ENCODE measurements around the gene WDR20.
"Not testable (repeated sequence)": the region's sequence is repeated elsewhere in the genome, so short reads cannot be mapped to it uniquely, and the experiment has no call there.

Gene WDR20

DNA sequence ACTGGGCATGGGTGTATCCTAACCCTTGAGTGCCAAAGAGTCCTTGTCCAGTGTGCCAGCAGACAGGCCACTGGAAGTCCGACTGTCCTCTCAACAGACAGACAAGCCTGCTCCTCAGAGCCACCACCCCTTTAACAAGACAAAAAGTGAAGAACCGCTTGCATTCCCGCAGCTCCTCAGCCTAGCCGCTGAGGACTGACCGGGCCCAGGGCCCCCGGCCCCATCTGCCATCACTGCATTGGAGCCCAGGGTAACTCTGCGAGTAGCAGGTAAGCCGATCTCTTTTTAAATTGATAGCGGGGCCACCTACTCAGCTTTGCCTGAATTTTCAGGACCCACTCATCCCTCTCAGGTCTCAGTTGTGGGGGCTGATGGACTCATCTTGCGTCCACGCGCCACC lies 96.3 kb downstream of the WDR20 start:
- Mint-ChIP-seq H3K27me3 (no peaks in the 10 kb centered on the region), H3K36me3 (no peaks in the 10 kb centered on the region), H3K4me3 (no peak overlapping the region), H3K9me3 (no peaks in the 10 kb centered on the region), H3K27ac (no peak overlapping the region), H3K4me1 (no peaks in the 10 kb centered on the region)
- ATAC-seq = no peak

DNA sequence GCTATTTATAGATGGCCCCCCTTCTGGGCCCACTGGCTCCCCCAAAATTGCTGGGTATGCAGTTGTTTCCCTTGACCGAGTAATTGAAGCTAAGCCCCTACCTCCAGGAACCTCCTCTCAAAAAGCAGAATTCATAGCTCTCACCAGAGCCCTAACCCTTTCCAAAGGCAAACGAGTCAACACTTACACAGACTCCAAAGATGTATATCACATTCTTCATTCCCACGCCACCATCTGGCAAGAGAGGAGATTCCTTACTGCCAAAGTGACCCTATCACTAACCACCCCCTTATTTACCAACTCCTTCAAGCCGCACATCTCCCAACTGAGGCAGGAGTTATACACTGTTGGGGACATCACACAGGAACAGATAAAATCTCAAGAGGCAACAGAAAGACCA lies 98.4 kb downstream of the WDR20 start:
- no peak for ATAC-seq
- Mint-ChIP-seq H3K36me3 (no peaks in the 10 kb centered on the region), H3K4me1 (no peaks in the 10 kb centered on the region), H3K4me3 (no peak overlapping the region), H3K27ac (no peak overlapping the region), H3K9me3 (no peaks in the 10 kb centered on the region), H3K27me3 (no peaks in the 10 kb centered on the region)

DNA sequence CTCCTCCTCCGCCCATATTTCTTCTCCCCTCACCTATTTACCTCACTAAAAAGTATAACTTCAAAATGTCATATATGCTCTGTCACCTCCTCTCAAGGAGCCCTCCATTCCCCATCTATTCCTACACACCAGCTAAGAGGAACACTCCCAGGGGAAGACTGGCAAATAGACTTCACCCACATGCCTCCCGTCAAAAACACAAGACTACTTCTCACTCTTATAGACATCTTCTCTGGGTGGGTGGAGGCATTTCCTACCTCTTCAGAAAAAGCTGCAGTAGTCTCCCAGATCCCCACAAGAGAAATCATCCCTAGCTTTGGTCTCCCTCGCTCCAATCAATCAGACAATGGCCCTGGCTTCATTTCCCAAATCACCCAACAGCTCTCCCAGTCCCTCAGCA lies 99.1 kb downstream of the WDR20 start:
- H3K4me1 Mint-ChIP-seq = no peaks in the 10 kb centered on the region
- H3K36me3 Mint-ChIP-seq = no peaks in the 10 kb centered on the region
- H3K27me3 Mint-ChIP-seq = no peaks in the 10 kb centered on the region
- no peak overlapping the region for H3K4me3 Mint-ChIP-seq
- H3K9me3 Mint-ChIP-seq = no peaks in the 10 kb centered on the region
- H3K27ac Mint-ChIP-seq = no peak overlapping the region
- no peak for ATAC-seq

DNA sequence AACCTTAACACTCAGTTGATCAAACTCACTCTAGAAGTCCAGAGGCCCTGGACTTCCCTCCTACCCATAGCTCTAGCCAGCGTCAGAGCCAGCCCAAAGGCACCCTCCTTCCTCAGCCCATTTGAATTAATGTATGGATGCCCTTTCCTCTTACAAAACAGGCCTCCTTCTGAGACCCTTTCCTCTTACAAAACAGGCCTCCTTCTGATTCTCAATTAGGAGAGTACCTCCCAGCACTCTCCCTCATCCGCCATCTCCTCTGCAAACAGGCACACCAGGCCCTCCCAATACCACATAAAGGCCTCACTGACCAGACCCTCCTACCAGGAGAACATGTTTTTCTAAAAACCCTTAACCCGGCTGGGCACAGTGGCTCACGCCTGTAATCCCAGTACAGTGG lies 99.5 kb downstream of the WDR20 start:
- H3K4me1 Mint-ChIP-seq = no peaks in the 10 kb centered on the region

DNA sequence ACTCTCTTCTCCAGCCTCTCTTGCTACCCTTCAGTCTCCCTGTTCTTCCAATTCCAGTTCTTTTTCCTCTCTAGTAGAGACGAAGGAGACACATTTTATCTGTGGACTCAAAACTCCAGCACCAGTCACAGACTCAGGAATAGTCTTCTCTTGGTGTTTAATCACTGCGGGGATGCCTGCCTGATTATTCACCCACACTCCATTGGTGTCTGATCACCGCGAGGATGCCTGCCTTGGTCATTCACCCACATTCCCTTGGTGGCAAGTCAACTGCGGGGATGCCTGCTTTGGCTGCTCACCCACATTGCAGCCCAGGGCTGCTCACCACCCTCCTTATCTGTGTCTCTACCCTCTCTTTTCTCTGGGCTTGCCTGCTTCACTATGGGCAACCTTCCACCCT lies 100.8 kb downstream of the WDR20 start:
- ATAC-seq = not testable (repeated sequence)

More for the DNA sequence above, 99.5 kb downstream of the WDR20 start:
- no peaks in the 10 kb centered on the region for H3K9me3 Mint-ChIP-seq
- H3K4me3 Mint-ChIP-seq = no peak overlapping the region
- no peaks in the 10 kb centered on the region for H3K36me3 Mint-ChIP-seq
- no peak overlapping the region for H3K27ac Mint-ChIP-seq
- ATAC-seq = no peak
- H3K27me3 Mint-ChIP-seq = no peaks in the 10 kb centered on the region

DNA sequence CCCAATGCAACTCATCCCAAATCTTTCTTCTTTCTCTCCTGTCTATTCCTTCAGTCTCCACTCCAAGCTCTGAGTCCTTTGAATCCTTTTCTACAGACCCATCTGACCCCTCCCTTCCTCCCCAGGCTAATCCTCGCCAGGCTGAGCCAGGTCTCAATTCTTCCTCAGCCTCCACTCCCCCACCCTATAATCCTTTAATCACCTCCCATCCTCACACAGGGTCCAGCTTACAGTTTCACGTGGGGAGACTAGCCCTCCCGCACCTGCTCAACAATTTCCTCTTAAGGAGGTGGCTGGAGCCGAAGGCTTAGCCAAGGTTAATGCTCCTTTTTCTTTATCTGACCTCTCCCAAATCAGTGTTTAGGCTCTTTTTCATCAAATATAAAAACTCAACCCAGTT lies 101.5 kb downstream of the WDR20 start:
- Mint-ChIP-seq H3K4me1 (no peaks in the 10 kb centered on the region), H3K27me3 (no peaks in the 10 kb centered on the region), H3K27ac (no peak overlapping the region), H3K36me3 (no peaks in the 10 kb centered on the region), H3K9me3 (no peaks in the 10 kb centered on the region), H3K4me3 (no peak overlapping the region)
- no peak for ATAC-seq

More for the DNA sequence above, 100.8 kb downstream of the WDR20 start:
- not testable (repeated sequence) for H3K4me3 Mint-ChIP-seq, H3K36me3 Mint-ChIP-seq, H3K27ac Mint-ChIP-seq, H3K4me1 Mint-ChIP-seq, H3K9me3 Mint-ChIP-seq, H3K27me3 Mint-ChIP-seq

DNA sequence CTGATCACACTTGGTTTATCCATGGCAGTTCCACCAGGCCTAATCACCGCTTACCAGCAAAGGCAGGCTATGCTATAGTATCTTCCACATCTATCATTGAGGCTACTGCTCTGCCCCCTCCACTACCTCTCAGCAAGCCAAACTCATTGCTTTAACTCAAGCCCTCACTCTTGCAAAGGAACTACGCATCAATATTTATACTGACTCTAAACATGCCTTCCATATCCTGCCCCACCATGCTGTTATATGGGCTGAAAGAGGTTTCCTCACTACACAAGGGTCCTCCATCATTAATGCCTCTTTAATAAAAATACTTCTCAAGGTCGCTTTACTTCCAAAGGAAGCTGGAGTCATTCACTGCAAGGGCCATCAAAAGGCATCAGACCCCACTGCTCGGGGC lies 104.1 kb downstream of the WDR20 start:
- not testable (repeated sequence) for H3K27me3 Mint-ChIP-seq, H3K36me3 Mint-ChIP-seq, H3K4me1 Mint-ChIP-seq, H3K4me3 Mint-ChIP-seq, H3K27ac Mint-ChIP-seq, H3K9me3 Mint-ChIP-seq, ATAC-seq

DNA sequence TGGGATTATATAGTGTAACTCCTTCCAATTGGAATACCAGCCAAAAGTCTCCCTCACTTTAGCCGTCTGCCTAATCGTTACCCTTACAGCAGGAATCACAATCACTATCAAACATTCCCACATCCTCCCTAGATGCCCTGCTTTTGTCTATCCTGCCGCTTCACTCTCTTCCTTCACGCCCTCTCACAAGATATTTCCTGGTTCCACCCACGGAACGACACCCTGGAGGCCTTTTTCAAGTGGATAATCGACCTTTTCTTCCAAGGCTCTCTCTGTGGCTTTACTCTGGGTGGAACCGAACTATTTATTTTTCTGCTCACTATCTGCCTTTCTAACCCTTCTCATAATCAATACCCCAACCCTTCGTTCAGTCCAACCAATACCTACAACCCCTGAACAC lies 106.4 kb downstream of the WDR20 start:
- no peak for ATAC-seq
- Mint-ChIP-seq H3K27ac (no peak overlapping the region), H3K4me3 (no peak overlapping the region), H3K9me3 (no peaks in the 10 kb centered on the region), H3K36me3 (no peaks in the 10 kb centered on the region), H3K27me3 (peaks cover 7% of the 10 kb centered on the region), H3K4me1 (no peaks in the 10 kb centered on the region)

DNA sequence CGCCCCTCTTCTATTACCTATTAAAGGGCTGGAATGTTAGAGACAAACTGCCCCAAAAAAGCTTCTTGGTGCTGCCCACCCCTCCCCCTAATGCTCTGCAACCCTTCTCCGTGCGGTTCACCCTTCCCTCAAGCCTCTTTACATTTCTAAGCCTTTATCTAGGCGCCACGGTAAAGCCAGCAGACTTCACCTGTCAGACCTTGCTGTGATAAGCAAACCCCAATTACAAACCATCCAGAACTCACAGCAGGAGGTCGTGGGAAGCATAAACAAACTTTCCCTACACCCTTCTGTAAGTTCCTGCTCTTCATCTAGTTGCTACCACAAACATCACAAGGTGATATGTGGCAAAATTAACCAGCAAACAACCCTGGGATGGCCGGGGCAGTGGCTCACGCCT lies 108.4 kb downstream of the WDR20 start:
- no peaks in the 10 kb centered on the region for H3K4me1 Mint-ChIP-seq
- H3K27ac Mint-ChIP-seq = no peak overlapping the region
- H3K4me3 Mint-ChIP-seq = no peak overlapping the region
- peaks cover 7% of the 10 kb centered on the region for H3K27me3 Mint-ChIP-seq
- H3K36me3 Mint-ChIP-seq = no peaks in the 10 kb centered on the region
- H3K9me3 Mint-ChIP-seq = no peaks in the 10 kb centered on the region
- no peak for ATAC-seq

DNA sequence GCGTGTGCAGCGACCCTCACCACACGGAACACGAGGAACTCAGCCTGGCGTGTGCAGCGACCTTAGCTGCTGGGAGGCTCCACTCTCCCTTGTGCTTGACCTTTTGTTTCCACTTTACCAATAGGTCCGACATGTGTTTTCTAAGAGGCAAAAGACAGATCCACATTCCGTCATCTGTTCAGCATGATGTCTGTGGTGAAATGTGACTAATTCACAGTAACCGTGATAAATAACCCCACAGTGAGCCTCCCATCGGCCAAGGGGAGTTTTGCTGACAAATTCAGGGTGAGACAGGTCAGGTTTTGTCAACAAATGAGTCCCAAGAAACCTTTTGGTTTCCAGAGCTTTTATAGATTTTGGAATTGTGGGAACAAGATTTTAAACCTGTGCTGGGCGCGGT lies 109.3 kb downstream of the WDR20 start:
- Mint-ChIP-seq H3K4me3 (no peak overlapping the region), H3K27me3 (peaks cover 7% of the 10 kb centered on the region), H3K4me1 (no peaks in the 10 kb centered on the region), H3K36me3 (no peaks in the 10 kb centered on the region), H3K9me3 (no peaks in the 10 kb centered on the region), H3K27ac (no peak overlapping the region)
- ATAC-seq = no peak

DNA sequence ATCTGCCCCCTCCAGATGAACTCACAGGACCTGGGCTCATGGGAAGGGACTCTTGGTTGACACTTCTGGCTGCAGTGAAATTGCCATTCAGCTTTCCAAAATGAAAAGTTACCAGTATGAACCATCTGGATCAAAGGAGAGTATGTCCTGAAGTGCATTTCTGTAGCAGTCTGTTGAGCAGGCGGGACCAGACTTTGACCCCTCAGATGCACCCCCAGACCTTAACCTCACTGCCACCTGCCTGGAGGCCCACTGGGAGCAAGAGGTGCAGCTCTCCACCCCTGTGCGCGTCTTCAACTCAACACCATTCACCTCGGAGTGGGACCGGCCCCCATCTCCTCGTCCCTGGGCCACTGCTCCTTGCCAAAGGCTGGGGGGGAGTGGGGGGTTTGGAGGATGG lies 110.3 kb downstream of the WDR20 start:
- Mint-ChIP-seq H3K4me3 (no peak overlapping the region), H3K27me3 (peaks cover 7% of the 10 kb centered on the region), H3K27ac (no peak overlapping the region), H3K36me3 (no peaks in the 10 kb centered on the region), H3K9me3 (no peaks in the 10 kb centered on the region), H3K4me1 (no peaks in the 10 kb centered on the region)
- no peak for ATAC-seq

DNA sequence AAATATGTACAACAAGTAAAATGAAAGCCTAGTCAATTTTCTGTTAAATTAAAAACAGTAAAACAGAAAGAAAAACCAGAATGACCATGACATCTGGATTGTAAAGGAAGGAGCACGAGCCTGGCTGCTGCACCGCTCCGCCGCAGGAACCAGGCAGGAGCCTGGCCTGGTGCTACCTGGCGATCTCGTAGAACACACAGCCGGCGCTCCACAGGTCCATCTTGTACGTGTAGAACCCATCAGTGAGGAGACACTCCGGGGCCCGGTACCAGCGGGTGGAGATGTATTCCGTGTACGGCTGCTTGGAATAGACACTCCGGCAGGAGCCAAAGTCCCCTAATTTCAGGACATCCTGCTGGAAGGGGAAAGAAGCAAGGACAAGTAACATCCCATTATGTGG lies 110.9 kb downstream of the WDR20 start:
- no peak overlapping the region for H3K4me3 Mint-ChIP-seq
- H3K9me3 Mint-ChIP-seq = no peaks in the 10 kb centered on the region
- H3K27me3 Mint-ChIP-seq = peaks cover 7% of the 10 kb centered on the region
- no peaks in the 10 kb centered on the region for H3K4me1 Mint-ChIP-seq
- H3K36me3 Mint-ChIP-seq = no peaks in the 10 kb centered on the region
- H3K27ac Mint-ChIP-seq = no peak overlapping the region
- ATAC-seq = no peak

DNA sequence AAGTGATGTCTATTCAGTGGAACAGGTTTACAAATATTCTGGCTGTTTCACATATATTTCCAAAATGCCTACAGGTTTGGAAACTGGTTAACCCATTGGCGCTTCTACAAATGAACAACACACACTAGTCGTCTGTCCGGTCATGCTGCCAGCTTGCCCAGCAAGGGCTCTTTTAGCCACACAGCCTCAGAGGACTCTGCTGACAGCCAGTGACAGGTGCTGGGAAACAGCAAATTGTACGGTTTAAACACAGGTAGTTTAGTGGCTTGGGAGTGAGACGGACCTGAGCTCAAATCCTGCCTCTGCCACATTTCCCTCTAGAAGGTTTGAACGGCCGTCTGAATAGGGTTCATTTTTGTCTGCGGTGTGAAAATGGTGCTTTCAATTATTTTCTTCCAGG lies 111.5 kb downstream of the WDR20 start:
- Mint-ChIP-seq H3K27ac (no peak overlapping the region), H3K9me3 (no peaks in the 10 kb centered on the region)
- no peak for ATAC-seq

DNA sequence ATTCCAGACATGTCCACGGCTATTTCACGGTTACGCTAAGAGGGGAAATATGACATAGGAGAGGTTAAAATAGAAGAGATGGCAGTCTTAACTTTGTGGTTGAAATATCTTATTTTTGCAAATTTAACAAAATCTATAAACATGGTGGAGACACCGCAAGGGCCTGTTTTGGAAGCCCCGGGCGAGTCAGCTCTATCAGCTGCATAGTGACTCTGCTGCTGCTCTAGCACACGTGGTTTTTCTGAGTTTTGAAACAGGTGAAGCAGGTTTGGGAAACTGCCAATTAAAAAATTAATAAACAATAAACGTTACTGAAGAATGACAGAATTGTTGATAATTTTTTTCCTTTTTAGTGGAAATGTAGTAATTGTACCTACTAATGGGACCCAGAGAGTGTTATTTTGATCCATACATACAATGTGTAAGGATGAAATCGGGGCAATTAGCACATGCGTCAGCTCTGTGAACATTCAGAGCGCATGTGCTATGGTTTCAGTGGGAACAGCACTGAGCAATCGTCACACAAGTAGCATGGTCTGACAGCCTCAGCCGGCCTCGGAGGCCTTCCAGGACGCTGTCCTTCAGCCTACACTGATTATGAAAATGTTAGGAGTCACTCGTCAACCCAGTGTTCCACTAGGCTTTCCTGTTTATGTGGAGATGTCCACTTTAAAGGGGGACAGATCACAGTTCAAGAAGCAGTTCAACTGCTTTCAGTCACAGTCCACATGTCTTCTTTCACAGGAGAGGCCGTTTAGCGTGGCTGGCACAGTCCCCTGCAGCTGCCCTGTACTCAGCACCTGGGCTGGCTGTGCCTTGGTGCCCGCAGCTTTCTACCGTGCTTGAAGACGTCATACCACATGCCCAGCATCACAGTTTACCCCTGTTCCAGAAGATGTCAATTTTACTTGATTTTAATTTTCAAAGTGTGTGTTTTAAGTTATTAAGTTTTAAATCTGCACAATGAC lies 113.4 kb downstream of the WDR20 start:
- no peaks in the 10 kb centered on the region for H3K4me1 Mint-ChIP-seq

More for the DNA sequence above, 111.5 kb downstream of the WDR20 start:
- no peak overlapping the region for H3K4me3 Mint-ChIP-seq
- H3K4me1 Mint-ChIP-seq = no peaks in the 10 kb centered on the region
- no peaks in the 10 kb centered on the region for H3K36me3 Mint-ChIP-seq
- H3K27me3 Mint-ChIP-seq = peaks cover 7% of the 10 kb centered on the region

DNA sequence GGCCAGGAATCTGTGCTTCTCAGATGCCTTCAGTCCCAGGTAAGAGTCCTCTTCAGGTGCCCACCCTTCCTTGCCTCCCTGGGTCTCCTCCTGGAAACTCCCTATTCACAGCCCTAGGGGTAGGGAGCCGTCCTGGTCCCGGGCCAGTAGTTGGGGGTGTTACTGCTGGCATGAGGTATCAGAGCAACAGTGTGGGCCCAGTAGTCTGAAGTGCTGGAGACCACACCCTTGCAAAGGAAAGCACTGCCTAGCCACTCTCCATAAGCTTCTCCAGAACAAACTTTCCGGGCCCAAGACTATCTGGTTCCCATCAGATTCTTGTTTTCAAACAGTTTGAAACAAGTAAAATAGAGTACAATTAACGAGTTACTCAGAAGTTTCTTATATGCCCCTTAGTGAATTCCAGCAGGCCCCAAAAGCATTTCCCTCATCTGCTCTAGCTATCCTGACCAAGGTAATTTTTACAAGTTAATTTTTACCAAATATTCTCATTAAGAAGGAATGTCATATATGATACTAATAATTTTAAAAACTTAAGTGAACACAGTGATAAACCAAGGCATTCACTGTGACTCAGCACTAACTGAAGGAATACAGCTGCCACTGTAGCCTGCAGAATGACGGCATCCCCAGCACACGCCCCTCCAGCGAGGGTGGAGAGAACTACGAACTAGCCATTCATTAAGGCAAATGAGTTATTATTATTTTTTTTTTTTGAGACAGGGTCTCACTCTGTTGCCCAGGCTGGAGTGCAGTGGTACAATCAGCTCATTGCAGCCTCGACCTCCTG lies 115.9 kb downstream of the WDR20 start:
- no peak for ATAC-seq
- H3K4me1 Mint-ChIP-seq = no peaks in the 10 kb centered on the region
- no peak overlapping the region for H3K27ac Mint-ChIP-seq
- peaks cover 6% of the 10 kb centered on the region for H3K9me3 Mint-ChIP-seq
- no peak overlapping the region for H3K4me3 Mint-ChIP-seq
- peaks cover 11% of the 10 kb centered on the region for H3K27me3 Mint-ChIP-seq
- peaks cover 6% of the 10 kb centered on the region for H3K36me3 Mint-ChIP-seq

More for the DNA sequence above, 113.4 kb downstream of the WDR20 start:
- Mint-ChIP-seq H3K4me3 (no peak overlapping the region), H3K9me3 (peaks cover 1% of the 10 kb centered on the region), H3K27ac (no peak overlapping the region), H3K36me3 (peaks cover 2% of the 10 kb centered on the region), H3K27me3 (peaks cover 10% of the 10 kb centered on the region)
- no peak for ATAC-seq

DNA sequence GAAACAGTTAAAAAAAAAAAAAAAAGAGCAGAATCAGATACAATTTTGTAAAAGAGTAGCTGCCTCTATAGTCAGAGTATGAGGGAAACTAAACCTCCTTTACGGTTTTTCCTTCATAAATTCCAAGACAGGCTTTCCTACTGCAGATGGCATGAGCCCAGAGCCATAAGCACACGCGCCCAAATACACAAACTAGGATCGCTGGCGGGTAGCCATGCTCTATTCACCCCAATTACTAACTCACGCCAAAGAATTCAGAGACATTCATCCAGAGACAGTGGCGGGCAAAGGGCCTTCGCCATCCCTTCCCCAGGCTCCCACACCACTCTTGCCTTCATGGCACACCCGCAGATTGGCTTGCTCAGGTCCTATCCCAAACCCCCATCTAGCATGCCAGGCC lies 117.0 kb downstream of the WDR20 start:
- peaks cover 11% of the 10 kb centered on the region for H3K27me3 Mint-ChIP-seq
- no peak for ATAC-seq
- no peak overlapping the region for H3K4me3 Mint-ChIP-seq
- peaks cover 6% of the 10 kb centered on the region for H3K9me3 Mint-ChIP-seq
- peaks cover 6% of the 10 kb centered on the region for H3K36me3 Mint-ChIP-seq
- no peak overlapping the region for H3K27ac Mint-ChIP-seq
- H3K4me1 Mint-ChIP-seq = no peaks in the 10 kb centered on the region

Data from stimulated activated memory B cell treated with anti-CD40 and anti-IgM and Interleukin-4, amounts not matched to agents 10 μg/mL and 1 μg/mL and 100 μg/mL, for 72 hours (primary cell).